GM12878 (cell line): Measurements from ENCODE around the gene DHRS12.

Experiments
- BRCA1 ChIP-seq: IDR thresholded peaks from 2 replicates; pipeline ENCODE4 v1.6.1; 2011; ENCODE audit warnings: low read depth, low read length, improper control_type of control experiment
- EP300 ChIP-seq, 2 experiments: fragments of 150-350 bp in 1 of 2; IDR thresholded peaks; 2 replicates each; pipeline ENCODE4 v1.6.1; 2011 to 2012; ENCODE audit warnings: low read depth in 2 of 2, low read length in 2 of 2, borderline replicate concordance in 1 of 2, improper control_type of control experiment in 1 of 2, inconsistent platforms in 1 of 2; ENCODE audit not compliant: control insufficient read depth in 1 of 2
- GABPA ChIP-seq: IDR thresholded peaks from 2 replicates; pipeline ENCODE4 v1.6.1; 2014; ENCODE audit warnings: antibody characterized with exemption, low read depth, mild to moderate bottlenecking, inconsistent platforms
- HDAC6 ChIP-seq: fragments of 200-600 bp; sonication (generic); IDR thresholded peaks from one replicate; pipeline ENCODE4 v1.8.0; 2017; ENCODE audit warnings: antibody characterized with exemption; ENCODE audit not compliant: unreplicated experiment
- POLR2AphosphoS5 ChIP-seq: IDR thresholded peaks from 2 replicates; pipeline ENCODE4 v1.6.1; 2011; ENCODE audit warnings: mild to moderate bottlenecking, low read length, inconsistent platforms
- RELA ChIP-seq: fragments of 450-650 bp; IDR thresholded peaks from 2 replicates; pipeline ENCODE4 v1.8.0; 2014; ENCODE audit warnings: borderline replicate concordance; ENCODE audit not compliant: partially characterized antibody
- SIN3A ChIP-seq: IDR thresholded peaks from 2 replicates; pipeline ENCODE4 v1.6.1; 2012; ENCODE audit warnings: low read depth, low read length, improper control_type of control experiment
- TF ChIP-seq, protein P1 (sequence below): IDR thresholded peaks from 2 replicates; pipeline ENCODE4 v1.6.1; 2012; ENCODE audit warnings: low read depth, low read length, improper control_type of control experiment
- TF ChIP-seq, protein P2 (sequence below), 3 experiments: IDR thresholded peaks in 2 of 3; conservative IDR thresholded peaks in 1 of 3; 2 replicates each; pipeline ENCODE4 v1.5.1; 2011; ENCODE audit warnings: low read depth in 3 of 3, low read length in 3 of 3, mild to moderate bottlenecking in 3 of 3, control low read depth in 2 of 3, moderate library complexity in 2 of 3, inconsistent platforms in 1 of 3, mixed read lengths in 1 of 3; ENCODE audit not compliant: control insufficient read depth in 2 of 3, insufficient read depth in 1 of 3; ENCODE audit errors: extremely low read depth in 1 of 3
- TF ChIP-seq, protein P3 (sequence below): IDR thresholded peaks from 2 replicates; pipeline ENCODE4 v1.6.1; 2011; ENCODE audit warnings: mild to moderate bottlenecking, low read depth, low read length, moderate library complexity; ENCODE audit not compliant: insufficient replicate concordance

- no peak for TF ChIP-seq HDAC6
- no peak for TF ChIP-seq BRCA1
- TF ChIP-seq, protein P1, sequence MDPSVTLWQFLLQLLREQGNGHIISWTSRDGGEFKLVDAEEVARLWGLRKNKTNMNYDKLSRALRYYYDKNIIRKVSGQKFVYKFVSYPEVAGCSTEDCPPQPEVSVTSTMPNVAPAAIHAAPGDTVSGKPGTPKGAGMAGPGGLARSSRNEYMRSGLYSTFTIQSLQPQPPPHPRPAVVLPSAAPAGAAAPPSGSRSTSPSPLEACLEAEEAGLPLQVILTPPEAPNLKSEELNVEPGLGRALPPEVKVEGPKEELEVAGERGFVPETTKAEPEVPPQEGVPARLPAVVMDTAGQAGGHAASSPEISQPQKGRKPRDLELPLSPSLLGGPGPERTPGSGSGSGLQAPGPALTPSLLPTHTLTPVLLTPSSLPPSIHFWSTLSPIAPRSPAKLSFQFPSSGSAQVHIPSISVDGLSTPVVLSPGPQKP: no peak
- no peak for TF ChIP-seq RELA
- TF ChIP-seq, protein P2, sequence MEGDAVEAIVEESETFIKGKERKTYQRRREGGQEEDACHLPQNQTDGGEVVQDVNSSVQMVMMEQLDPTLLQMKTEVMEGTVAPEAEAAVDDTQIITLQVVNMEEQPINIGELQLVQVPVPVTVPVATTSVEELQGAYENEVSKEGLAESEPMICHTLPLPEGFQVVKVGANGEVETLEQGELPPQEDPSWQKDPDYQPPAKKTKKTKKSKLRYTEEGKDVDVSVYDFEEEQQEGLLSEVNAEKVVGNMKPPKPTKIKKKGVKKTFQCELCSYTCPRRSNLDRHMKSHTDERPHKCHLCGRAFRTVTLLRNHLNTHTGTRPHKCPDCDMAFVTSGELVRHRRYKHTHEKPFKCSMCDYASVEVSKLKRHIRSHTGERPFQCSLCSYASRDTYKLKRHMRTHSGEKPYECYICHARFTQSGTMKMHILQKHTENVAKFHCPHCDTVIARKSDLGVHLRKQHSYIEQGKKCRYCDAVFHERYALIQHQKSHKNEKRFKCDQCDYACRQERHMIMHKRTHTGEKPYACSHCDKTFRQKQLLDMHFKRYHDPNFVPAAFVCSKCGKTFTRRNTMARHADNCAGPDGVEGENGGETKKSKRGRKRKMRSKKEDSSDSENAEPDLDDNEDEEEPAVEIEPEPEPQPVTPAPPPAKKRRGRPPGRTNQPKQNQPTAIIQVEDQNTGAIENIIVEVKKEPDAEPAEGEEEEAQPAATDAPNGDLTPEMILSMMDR (IDR thresholded peaks at IDR 0.05 in 2 of 3, conservative IDR thresholded peaks at IDR 0.05 in 1 of 3; ENCODE audit: control insufficient read depth in 2 of 3, extremely low read depth in 1 of 3, insufficient read depth in 1 of 3, low read depth in 3 of 3, low read length in 3 of 3): no peak
- TF ChIP-seq SIN3A: no peak
- no peak for TF ChIP-seq GABPA
- TF ChIP-seq, protein P3, sequence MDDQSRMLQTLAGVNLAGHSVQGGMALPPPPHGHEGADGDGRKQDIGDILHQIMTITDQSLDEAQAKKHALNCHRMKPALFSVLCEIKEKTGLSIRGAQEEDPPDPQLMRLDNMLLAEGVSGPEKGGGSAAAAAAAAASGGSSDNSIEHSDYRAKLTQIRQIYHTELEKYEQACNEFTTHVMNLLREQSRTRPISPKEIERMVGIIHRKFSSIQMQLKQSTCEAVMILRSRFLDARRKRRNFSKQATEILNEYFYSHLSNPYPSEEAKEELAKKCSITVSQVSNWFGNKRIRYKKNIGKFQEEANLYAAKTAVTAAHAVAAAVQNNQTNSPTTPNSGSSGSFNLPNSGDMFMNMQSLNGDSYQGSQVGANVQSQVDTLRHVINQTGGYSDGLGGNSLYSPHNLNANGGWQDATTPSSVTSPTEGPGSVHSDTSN: no peak
- TF ChIP-seq POLR2AphosphoS5: no peak
- TF ChIP-seq EP300 (IDR thresholded peaks at IDR 0.05; ENCODE audit: borderline replicate concordance in 1 of 2, control insufficient read depth in 1 of 2, low read depth in 2 of 2, low read length in 2 of 2): no peak
Measured at GRCh38 chr13:51831519-51831918, 27.6 kb upstream of the DHRS12 start.
